H9 (cell line): ENCODE data around the gene FYCO1. TPM values are rescaled to one million over a fixed set of nuclear protein-coding genes. Genes with fewer than 3 reads are reported as not detected.

Source experiments
- DNase-seq: peaks from one replicate; pipeline ENCODE4 v3.0.0-alpha.2; 2017
- H2AFZ ChIP-seq: one replicate; pipeline ENCODE4 v1.6.1; 2013; ENCODE audit warnings: mild to moderate bottlenecking, low read length, control low read depth, moderate library complexity
- H2AK5ac ChIP-seq: 2 replicates; pipeline ENCODE4 v1.6.1; 2013; ENCODE audit warnings: low read length, control low read depth, mixed read lengths; ENCODE audit not compliant: insufficient read length
- H2BK120ac ChIP-seq: one replicate; pipeline ENCODE4 v1.6.1; 2013; ENCODE audit warnings: low read depth, mild to moderate bottlenecking, low read length, control low read depth, inconsistent platforms; ENCODE audit not compliant: poor library complexity, severe bottlenecking
- H2BK12ac ChIP-seq: 2 replicates; pipeline ENCODE4 v1.6.1; 2013; ENCODE audit warnings: low read length, control low read depth, mixed read lengths, low read depth; ENCODE audit not compliant: insufficient read length
- H2BK15ac ChIP-seq: 2 replicates; pipeline ENCODE4 v1.6.1; 2013; ENCODE audit warnings: low read depth, low read length, control low read depth
- H2BK20ac ChIP-seq: one replicate; pipeline ENCODE4 v1.6.1; 2013; ENCODE audit warnings: low read depth, mild to moderate bottlenecking, low read length, control low read depth, inconsistent platforms; ENCODE audit not compliant: poor library complexity, severe bottlenecking
- H2BK5ac ChIP-seq: 2 replicates; pipeline ENCODE4 v1.6.1; 2013; ENCODE audit warnings: low read length, control low read depth, mixed read lengths; ENCODE audit not compliant: insufficient read length
- H3K14ac ChIP-seq: 2 replicates; pipeline ENCODE4 v1.6.1; 2013; ENCODE audit warnings: low read length, control low read depth; ENCODE audit not compliant: insufficient read depth
- H3K18ac ChIP-seq: 2 replicates; pipeline ENCODE4 v1.6.1; 2013; ENCODE audit warnings: low read depth, mild to moderate bottlenecking, mixed read lengths, low read length, control low read depth; ENCODE audit not compliant: insufficient read length
- H3K23ac ChIP-seq: 2 replicates; pipeline ENCODE4 v1.6.1; 2013; ENCODE audit warnings: low read length, control low read depth, mixed read lengths, low read depth; ENCODE audit not compliant: insufficient read length
- H3K23me2 ChIP-seq: 2 replicates; pipeline ENCODE4 v1.6.1; 2013; ENCODE audit warnings: low read depth, mild to moderate bottlenecking, mixed read lengths, low read length, control low read depth; ENCODE audit not compliant: insufficient read length, poor library complexity, severe bottlenecking
- H3K27ac ChIP-seq: 2 replicates; pipeline ENCODE4 v1.5.1; 2013; ENCODE audit warnings: low read length, control low read depth, mixed read lengths, low read depth; ENCODE audit not compliant: insufficient read length
- H3K27me3 ChIP-seq: 2 replicates; pipeline ENCODE4 v1.6.1; 2013; ENCODE audit warnings: low read length, control low read depth, inconsistent platforms; ENCODE audit not compliant: insufficient read depth
- H3K4ac ChIP-seq: 2 replicates; pipeline ENCODE4 v1.6.1; 2013; ENCODE audit warnings: low read depth, mild to moderate bottlenecking, control low read depth, inconsistent platforms, low read length, moderate library complexity
- H3K4me1 ChIP-seq: 2 replicates; pipeline ENCODE4 v1.6.1; 2013; ENCODE audit warnings: low read length, control low read depth, inconsistent platforms; ENCODE audit not compliant: insufficient read depth
- H3K4me2 ChIP-seq: 2 replicates; pipeline ENCODE4 v1.6.1; 2013; ENCODE audit warnings: low read length, control low read depth, mixed read lengths; ENCODE audit not compliant: insufficient read length, insufficient read depth
- H3K56ac ChIP-seq: 2 replicates; pipeline ENCODE4 v1.6.1; 2013; ENCODE audit warnings: low read depth, mild to moderate bottlenecking, mixed read lengths, low read length, control low read depth; ENCODE audit not compliant: insufficient read length
- H3K79me1 ChIP-seq: 2 replicates; pipeline ENCODE4 v1.6.1; 2013; ENCODE audit warnings: low read depth, mild to moderate bottlenecking, moderate library complexity, low read length, control low read depth, inconsistent platforms; ENCODE audit not compliant: insufficient read depth, poor library complexity, severe bottlenecking
- H3K79me2 ChIP-seq: 2 replicates; pipeline ENCODE4 v1.6.1; 2013; ENCODE audit warnings: low read length, control low read depth, inconsistent platforms; ENCODE audit not compliant: insufficient read depth
- H3K9ac ChIP-seq: 2 replicates; pipeline ENCODE4 v1.6.1; 2013; ENCODE audit warnings: low read length, control low read depth, mixed read lengths; ENCODE audit not compliant: insufficient read length; ENCODE audit errors: extremely low read depth
- H3K9me3 ChIP-seq: one replicate; pipeline ENCODE4 v1.6.1; 2013; ENCODE audit warnings: low read depth, low read length, inconsistent platforms; ENCODE audit not compliant: control insufficient read depth
- H3T11ph ChIP-seq: one replicate; pipeline ENCODE4 v1.6.1; 2013; ENCODE audit warnings: mild to moderate bottlenecking, low read length, control low read depth, inconsistent platforms
- H4K20me1 ChIP-seq: one replicate; pipeline ENCODE4 v1.6.1; 2013; ENCODE audit not compliant: control insufficient read depth, insufficient read length, insufficient read depth
- H4K5ac ChIP-seq: 2 replicates; pipeline ENCODE4 v1.6.1; 2013; ENCODE audit warnings: low read depth, mild to moderate bottlenecking, mixed read lengths, low read length, control low read depth; ENCODE audit not compliant: insufficient read length
- H4K8ac ChIP-seq: replicated peaks from 2 replicates; pipeline ENCODE4 v1.6.1; 2013; ENCODE audit warnings: low read length, control low read depth, mixed read lengths, low read depth; ENCODE audit not compliant: insufficient read length
- H4K91ac ChIP-seq: 2 replicates; pipeline ENCODE4 v1.6.1; 2013; ENCODE audit warnings: low read depth, mild to moderate bottlenecking, moderate library complexity, mixed read lengths, low read length, control low read depth; ENCODE audit not compliant: insufficient read length
- H3K27ac Mint-ChIP-seq, 3 experiments: 2 replicates in 2 of 3; 3 replicates in 1 of 3; pipeline ENCODE4 v1.8.0; 2020 to 2021; ENCODE audit warnings: mixed read lengths in 3 of 3, mild to moderate bottlenecking in 1 of 3, moderate library complexity in 1 of 3
- H3K27me3 Mint-ChIP-seq: 2 replicates; pipeline ENCODE4 v1.8.0; 2021; ENCODE audit warnings: low read depth, mild to moderate bottlenecking, moderate library complexity, mixed read lengths
- H3K36me3 Mint-ChIP-seq, 3 experiments: 2 replicates in 2 of 3; 3 replicates in 1 of 3; pipeline ENCODE4 v1.8.0; 2020 to 2021; ENCODE audit warnings: low read depth in 3 of 3, mixed read lengths in 3 of 3; ENCODE audit not compliant: insufficient read depth in 1 of 3
- H3K4me1 Mint-ChIP-seq, 2 experiments: 2 replicates each; pipeline ENCODE4 v1.8.0; 2020; ENCODE audit warnings: mixed read lengths in 2 of 2
- H3K4me3 Mint-ChIP-seq, 2 experiments: 2 replicates in 1 of 2; 3 replicates in 1 of 2; pipeline ENCODE4 v1.8.0; 2020 to 2021; ENCODE audit warnings: mild to moderate bottlenecking in 2 of 2, mixed read lengths in 2 of 2, moderate library complexity in 1 of 2
- H3K9me3 Mint-ChIP-seq, 2 experiments: 2 replicates in 1 of 2; 3 replicates in 1 of 2; pipeline ENCODE4 v1.8.0; 2020; ENCODE audit warnings: mild to moderate bottlenecking in 2 of 2, mixed read lengths in 2 of 2, moderate library complexity in 1 of 2
- WGBS: extraction: QIAGEN DNeasy Blood & Tissue Kit; methylation state at CpG from one replicate; pipeline ENCODE4 v1.1.7; 2013; ENCODE audit warnings: missing lambda C conversion rate, low lambda C conversion rate, mixed read lengths; ENCODE audit not compliant: insufficient read length; ENCODE audit errors: extremely low coverage; 5-methylcytosine and 5-hydroxymethylcytosine counted together
- total RNA-seq: library from RNA; stranded (reverse); gene quantifications from 2 replicates; pipeline ENCODE4 v1.2.1, GENCODE V29; 2021
- TF ChIP-seq, protein P1 (sequence below): fragments of 200-600 bp; sonication (generic); conservative IDR thresholded peaks from 3 replicates; pipeline ENCODE4 v1.8.0; 2021; ENCODE audit warnings: antibody characterized with exemption, mild to moderate bottlenecking

Gene FYCO1
- total RNA-seq, 1 experiment from 2014 or later: 10.4 TPM

DNA sequence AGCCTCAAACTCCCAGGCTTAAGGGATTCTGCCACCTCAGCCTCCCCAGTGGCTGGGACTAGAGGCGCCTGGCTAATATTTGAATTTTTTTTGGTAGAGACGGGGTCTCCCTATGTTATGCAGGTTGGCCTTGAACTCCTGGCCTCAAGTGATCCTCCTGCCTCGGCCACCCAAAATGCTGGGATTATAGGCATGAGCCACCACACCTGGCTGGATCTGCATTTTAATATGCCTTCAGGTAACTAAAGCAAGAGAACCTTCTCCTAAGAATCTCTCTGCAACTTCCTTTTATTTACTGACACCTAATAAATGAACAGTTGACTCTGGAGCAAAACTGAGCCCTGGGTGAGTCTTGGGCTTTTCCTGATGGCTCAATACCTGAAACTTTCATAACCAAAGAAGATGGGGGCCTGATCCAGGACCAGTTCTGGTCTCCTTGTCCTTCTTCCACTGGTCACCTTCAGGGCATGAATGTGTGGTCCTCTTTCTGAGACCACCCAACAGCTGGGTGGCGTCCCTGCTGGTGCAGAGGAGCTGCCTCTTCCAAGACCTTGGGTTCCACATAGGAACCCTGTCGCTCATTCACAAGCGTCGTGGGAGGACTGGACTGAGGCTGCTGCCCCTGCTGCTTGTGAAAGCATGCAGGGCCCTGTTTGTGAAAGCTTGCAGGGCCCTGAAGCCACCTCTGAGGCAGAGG, 81.1 kb downstream of the FYCO1 start:
- H3K9ac ChIP-seq: no peak overlapping the region
- no peaks in the 10 kb centered on the region for H4K20me1 ChIP-seq
- H3K36me3 Mint-ChIP-seq: peaks cover 0 to 6% (median 4%) of the 10 kb centered on the region in 3 experiments; a peak in 3 of 7 replicates
- no peaks in the 10 kb centered on the region for H3K23me2 ChIP-seq
- H3K27me3 ChIP-seq: no peaks in the 10 kb centered on the region
- H2BK12ac ChIP-seq: no peak overlapping the region
- no peak overlapping the region for H3K23ac ChIP-seq
- H2AK5ac ChIP-seq: no peak overlapping the region
- H3K79me2 ChIP-seq: no peaks in the 10 kb centered on the region
- no CpG with 5 or more reads among the region's 7 CpGs for WGBS
- H3K4me3 Mint-ChIP-seq: no peak overlapping the region
- no peak overlapping the region for H4K8ac ChIP-seq
- no peak overlapping the region for H3K4me2 ChIP-seq
- no peak overlapping the region for H3K27ac ChIP-seq
- TF ChIP-seq, protein P1, sequence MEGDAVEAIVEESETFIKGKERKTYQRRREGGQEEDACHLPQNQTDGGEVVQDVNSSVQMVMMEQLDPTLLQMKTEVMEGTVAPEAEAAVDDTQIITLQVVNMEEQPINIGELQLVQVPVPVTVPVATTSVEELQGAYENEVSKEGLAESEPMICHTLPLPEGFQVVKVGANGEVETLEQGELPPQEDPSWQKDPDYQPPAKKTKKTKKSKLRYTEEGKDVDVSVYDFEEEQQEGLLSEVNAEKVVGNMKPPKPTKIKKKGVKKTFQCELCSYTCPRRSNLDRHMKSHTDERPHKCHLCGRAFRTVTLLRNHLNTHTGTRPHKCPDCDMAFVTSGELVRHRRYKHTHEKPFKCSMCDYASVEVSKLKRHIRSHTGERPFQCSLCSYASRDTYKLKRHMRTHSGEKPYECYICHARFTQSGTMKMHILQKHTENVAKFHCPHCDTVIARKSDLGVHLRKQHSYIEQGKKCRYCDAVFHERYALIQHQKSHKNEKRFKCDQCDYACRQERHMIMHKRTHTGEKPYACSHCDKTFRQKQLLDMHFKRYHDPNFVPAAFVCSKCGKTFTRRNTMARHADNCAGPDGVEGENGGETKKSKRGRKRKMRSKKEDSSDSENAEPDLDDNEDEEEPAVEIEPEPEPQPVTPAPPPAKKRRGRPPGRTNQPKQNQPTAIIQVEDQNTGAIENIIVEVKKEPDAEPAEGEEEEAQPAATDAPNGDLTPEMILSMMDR: no peak
- no peak overlapping the region for H2AFZ ChIP-seq
- peaks cover 32% of the 10 kb centered on the region for H3K27me3 Mint-ChIP-seq
- H4K5ac ChIP-seq: no peak overlapping the region
- H2BK15ac ChIP-seq: no peak overlapping the region
- H3K56ac ChIP-seq: no peak overlapping the region
- no peak overlapping the region for H3K4ac ChIP-seq
- H4K91ac ChIP-seq: no peak overlapping the region
- H3K27ac Mint-ChIP-seq: no peak overlapping the region
- no peak overlapping the region for H2BK20ac ChIP-seq
- H3K9me3 ChIP-seq: no peaks in the 10 kb centered on the region
- no peaks in the 10 kb centered on the region for H3K79me1 ChIP-seq
- H3K18ac ChIP-seq: no peak overlapping the region
- H3K14ac ChIP-seq: no peak overlapping the region; the same call in 1 of the 2 replicates
- H3K4me1 ChIP-seq: no peaks in the 10 kb centered on the region; the same call in 1 of the 2 replicates
- DNase-seq: no peak
- H2BK5ac ChIP-seq: no peak overlapping the region
- H3K4me1 Mint-ChIP-seq: peaks cover 7 to 12% of the 10 kb centered on the region in 2 experiments
- no peaks in the 10 kb centered on the region for H3K9me3 Mint-ChIP-seq
- H2BK120ac ChIP-seq: no peak overlapping the region
- no peak overlapping the region for H3T11ph ChIP-seq
